A549 (cell line): ENCODE results near the gene EXT2. TPM values are rescaled to one million over a fixed set of nuclear protein-coding genes. Genes with fewer than 3 reads are reported as not detected.

Source experiments
- ATAC-seq, 2 experiments: fragments of 200-7000 bp in 1 of 2; fragments of >200 bp in 1 of 2; cut with Nextera tagmentation in 1 of 2; cut with Tn5 transposase in 1 of 2; 3 replicates each; pipeline versions ENCODE4 v1.8.0 to v1.9.1; 2018 to 2020; ENCODE audit warnings: mild to moderate bottlenecking in 1 of 2, moderate library complexity in 1 of 2
- CTCF ChIA-PET: fragments of 300-600 bp; sonication (Branson Sonifier 250); formaldehyde crosslinking; extraction: SDS; loops from one replicate; lab custom pipeline; 2021; ENCODE audit warnings: antibody characterized with exemption, inconsistent platforms; lab: Yijun Ruan, JAX
- POLR2A ChIA-PET: fragments of 350-600 bp; formaldehyde crosslinking; extraction: SDS; loops from one replicate; lab custom pipeline; 2021; ENCODE audit warnings: antibody characterized with exemption, inconsistent platforms; lab: Yijun Ruan, JAX
- DNase-seq, 2 experiments: peaks; one replicate each; pipeline versions ENCODE4 v3.0.0 to v3.0.0-alpha.2; 2011 to 2016; ENCODE audit warnings: low read depth in 1 of 2, low spot score in 1 of 2
- FAIRE-seq: peaks from 2 replicates; lab custom pipeline; 2011; peaks lifted over from hg19 to GRCh38; lab: Jason Lieb, UNC
- H3K27ac ChIP-seq, 2 experiments: fragments of >200 bp; sonication (Bioruptor Twin); formaldehyde crosslinking; 3 replicates each; pipeline ENCODE4 v1.5.1; 2016 to 2017
- H3K4me1 ChIP-seq: fragments of >200 bp; sonication (Bioruptor Twin); formaldehyde crosslinking; 3 replicates; pipeline ENCODE4 v1.6.1; 2016
- H3K4me2 ChIP-seq: fragments of >200 bp; sonication (Bioruptor Twin); formaldehyde crosslinking; 3 replicates; pipeline ENCODE4 v1.6.1; 2016
- H3K4me3 ChIP-seq: fragments of >200 bp; sonication (Bioruptor Twin); formaldehyde crosslinking; 3 replicates; pipeline ENCODE4 v1.5.1; 2016
- H3K9me3 ChIP-seq: fragments of >200 bp; sonication (Bioruptor Twin); formaldehyde crosslinking; 3 replicates; pipeline ENCODE4 v1.6.1; 2016
- BHLHE40 ChIP-seq: IDR thresholded peaks from 2 replicates; pipeline ENCODE4 v1.6.1; 2012; ENCODE audit warnings: low read depth, low read length, inconsistent platforms
- CHD2 ChIP-seq: fragments of 150-350 bp; IDR thresholded peaks from 2 replicates; pipeline ENCODE4 v1.6.1; 2014; ENCODE audit warnings: low read length; ENCODE audit not compliant: partially characterized antibody
- FOSL2 ChIP-seq, 2 experiments: fragments of 450-650 bp in 1 of 2; fragments of >200 bp in 1 of 2; sonication (Bioruptor Twin) in 1 of 2; formaldehyde crosslinking; IDR thresholded peaks; 2 replicates each; pipeline versions ENCODE4 v1.5.0 to v1.6.1; 2016 to 2020; ENCODE audit warnings: mild to moderate bottlenecking in 1 of 2, moderate library complexity in 1 of 2
- FOXS1 ChIP-seq: fragments of 250-450 bp; sonication (Bioruptor Pico); IDR thresholded peaks from 2 replicates; pipeline ENCODE4 v1.5.0; 2020; ENCODE audit warnings: mild to moderate bottlenecking, moderate library complexity
- HEYL ChIP-seq: fragments of 250-450 bp; sonication (Bioruptor Pico); IDR thresholded peaks from 2 replicates; pipeline ENCODE4 v1.8.0; 2021; ENCODE audit warnings: mild to moderate bottlenecking, moderate library complexity
- HOXB13 ChIP-seq: fragments of 250-450 bp; sonication (Bioruptor Pico); IDR thresholded peaks from 2 replicates; pipeline ENCODE4 v1.5.0; 2020; ENCODE audit warnings: low read depth, mild to moderate bottlenecking, moderate library complexity
- KDM1A ChIP-seq: fragments of 200-600 bp; sonication (generic); IDR thresholded peaks from 2 replicates; pipeline ENCODE4 v1.6.1; 2016; ENCODE audit warnings: low read depth, mild to moderate bottlenecking
- MAFK ChIP-seq: fragments of 450-650 bp; IDR thresholded peaks from 2 replicates; pipeline ENCODE4 v1.6.1; 2014; ENCODE audit not compliant: partially characterized antibody
- MYC ChIP-seq: IDR thresholded peaks from 2 replicates; pipeline ENCODE4 v1.6.1; 2012; ENCODE audit warnings: mild to moderate bottlenecking, inconsistent platforms, low read length, improper control_type of control experiment, borderline replicate concordance
- NFE2L2 ChIP-seq: fragments of 150-350 bp; conservative IDR thresholded peaks from 2 replicates; pipeline ENCODE4 v1.6.1; 2014; ENCODE audit warnings: low read length
- NR3C1 ChIP-seq: fragments of >200 bp; sonication (Bioruptor Twin); formaldehyde crosslinking; IDR thresholded peaks from 3 replicates; pipeline ENCODE4 v1.6.1; 2017
- POLR2AphosphoS2 ChIP-seq: conservative IDR thresholded peaks from 2 replicates; pipeline ENCODE4 v1.6.1; 2012; ENCODE audit warnings: low read length, improper control_type of control experiment, inconsistent platforms
- RFX5 ChIP-seq: fragments of 450-650 bp; IDR thresholded peaks from 2 replicates; pipeline ENCODE4 v1.7.1; 2014; ENCODE audit warnings: antibody characterized with exemption, mild to moderate bottlenecking, moderate library complexity
- RNF2 ChIP-seq: fragments of 200-600 bp; sonication (generic); IDR thresholded peaks from 2 replicates; pipeline ENCODE4 v1.6.1; 2016; ENCODE audit warnings: low read depth, mild to moderate bottlenecking, antibody characterized with exemption, moderate library complexity, borderline replicate concordance
- SMC3 ChIP-seq: fragments of >200 bp; sonication (Bioruptor Twin); formaldehyde crosslinking; IDR thresholded peaks from 3 replicates; pipeline ENCODE4 v1.6.1; 2018; ENCODE audit warnings: inconsistent platforms
- SREBF2 ChIP-seq: fragments of 450-650 bp; IDR thresholded peaks from 2 replicates; pipeline ENCODE4 v1.6.1; 2014; ENCODE audit warnings: mild to moderate bottlenecking, moderate library complexity
- ZC3H11A ChIP-seq: fragments of 450-650 bp; IDR thresholded peaks from 2 replicates; pipeline ENCODE4 v1.6.1; 2014; ENCODE audit warnings: antibody characterized with exemption, mild to moderate bottlenecking
- ZFP36 ChIP-seq: fragments of 450-650 bp; IDR thresholded peaks from 2 replicates; pipeline ENCODE4 v1.6.1; 2014; ENCODE audit warnings: borderline replicate concordance; ENCODE audit not compliant: partially characterized antibody
- WGBS: methylation state at CpG from one replicate; pipeline ENCODE4 v1.1.6; 2017; ENCODE audit errors: missing lambda C conversion rate; 5-methylcytosine and 5-hydroxymethylcytosine counted together
- polyA plus RNA-seq, 4 experiments: library from polyadenylated mRNA; depleted of rRNA in 3 of 4; stranded (reverse); fragments of >200 nt; fragmentation: RNase III in 1 of 4; extraction: RNeasy Plus Mini Kit Qiagen cat#74134 plus additional on column Dnase treatment in 1 of 4; gene quantifications; 2 replicates in 3 of 4; 3 replicates in 1 of 4; pipeline ENCODE4 v1.2.3, GENCODE V29; 2011 to 2017
- TF ChIP-seq, protein P1 (sequence below): fragments of 150-350 bp; IDR thresholded peaks from 2 replicates; pipeline ENCODE4 v1.6.1; 2014; ENCODE audit warnings: low read depth, mild to moderate bottlenecking, low read length
- TF ChIP-seq, protein P2 (sequence below): IDR thresholded peaks from 2 replicates; pipeline ENCODE4 v1.6.1; 2012; ENCODE audit warnings: low read depth, borderline replicate concordance
- TF ChIP-seq, protein P3 (sequence below): fragments of 450-650 bp; IDR thresholded peaks from 2 replicates; pipeline ENCODE4 v1.6.1; 2014; ENCODE audit warnings: antibody characterized with exemption
- TF ChIP-seq, protein P4 (sequence below): IDR thresholded peaks from 2 replicates; pipeline ENCODE4 v1.6.1; 2012

EXT2 gene
- polyA plus RNA-seq, 2 of the 4 experiments (the other 2 are of a cell fraction), result 56.5 to 77.3 TPM

DNA sequence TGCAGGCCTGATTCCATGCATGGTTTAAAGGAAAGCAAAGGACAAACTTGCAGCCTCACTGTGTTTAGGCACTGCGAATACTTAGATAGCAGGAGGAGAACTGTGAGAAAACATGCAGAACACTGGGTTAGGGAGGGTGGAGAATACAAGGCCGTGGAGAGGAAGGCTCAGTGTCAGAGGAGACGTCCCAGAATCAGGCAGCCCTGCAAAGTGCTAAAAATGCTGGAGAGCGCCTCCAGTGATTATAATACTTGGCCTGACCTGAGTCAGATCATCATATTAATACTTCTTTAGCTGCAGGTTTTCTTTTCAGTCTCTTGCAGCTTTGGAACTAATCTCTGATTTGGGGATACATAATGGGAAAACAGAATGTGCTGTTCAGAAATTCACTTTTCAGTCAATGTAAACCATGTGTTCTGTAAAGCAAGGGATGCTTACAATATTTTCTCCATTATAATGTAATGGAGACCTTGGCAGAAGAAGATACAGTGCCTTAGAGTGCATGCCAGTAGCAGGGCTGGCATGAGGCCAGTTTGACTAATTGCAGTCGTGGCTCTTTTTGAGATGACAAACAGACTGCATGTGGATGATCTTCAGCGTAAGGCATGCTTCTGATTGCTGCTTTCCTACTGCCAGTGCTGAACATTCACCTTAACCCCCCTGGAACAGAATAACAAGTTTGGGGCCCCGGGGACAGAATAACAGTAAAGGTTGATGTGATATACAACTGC lies 16.8 kb downstream of the EXT2 start:
- no peaks in the 10 kb centered on the region for H3K4me1 ChIP-seq
- ATAC-seq, result no peak
- CTCF ChIA-PET, result interaction anchor here (0.6 to 4.5 kb wide), 3 partner anchors 11 to 371 kb away, joined by 3 to 23 read pairs (median 23); partner anchors contain the start of gene EXT2
- POLR2A ChIA-PET, result no interaction called here
- H3K4me3 ChIP-seq, result no peak overlapping the region
- TF ChIP-seq, protein P1, sequence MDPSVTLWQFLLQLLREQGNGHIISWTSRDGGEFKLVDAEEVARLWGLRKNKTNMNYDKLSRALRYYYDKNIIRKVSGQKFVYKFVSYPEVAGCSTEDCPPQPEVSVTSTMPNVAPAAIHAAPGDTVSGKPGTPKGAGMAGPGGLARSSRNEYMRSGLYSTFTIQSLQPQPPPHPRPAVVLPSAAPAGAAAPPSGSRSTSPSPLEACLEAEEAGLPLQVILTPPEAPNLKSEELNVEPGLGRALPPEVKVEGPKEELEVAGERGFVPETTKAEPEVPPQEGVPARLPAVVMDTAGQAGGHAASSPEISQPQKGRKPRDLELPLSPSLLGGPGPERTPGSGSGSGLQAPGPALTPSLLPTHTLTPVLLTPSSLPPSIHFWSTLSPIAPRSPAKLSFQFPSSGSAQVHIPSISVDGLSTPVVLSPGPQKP, result no peak
- TF ChIP-seq ZC3H11A, result no peak
- no peak for TF ChIP-seq SREBF2
- no peak for TF ChIP-seq CHD2
- TF ChIP-seq FOXS1 (CRISPR knock-in tag), result no peak
- no peak for TF ChIP-seq ZFP36
- no peak for TF ChIP-seq BHLHE40
- no peak for TF ChIP-seq KDM1A
- no peak for TF ChIP-seq NR3C1
- TF ChIP-seq MAFK, result no peak
- TF ChIP-seq RFX5, result no peak
- no peak for TF ChIP-seq HOXB13 (CRISPR knock-in tag)
- TF ChIP-seq NFE2L2, result no peak
- TF ChIP-seq POLR2AphosphoS2, result no peak
- TF ChIP-seq, all 56 proteins: peak for 0
- FAIRE-seq (no peak), DNase-seq (no peak)
- Histone ChIP-seq H3K27ac (no peak overlapping the region), H3K9me3 (no peaks in the 10 kb centered on the region), H3K4me2 (no peak overlapping the region)
- WGBS, result 82% methylated on average over 7 of the region's 7 CpGs

DNA sequence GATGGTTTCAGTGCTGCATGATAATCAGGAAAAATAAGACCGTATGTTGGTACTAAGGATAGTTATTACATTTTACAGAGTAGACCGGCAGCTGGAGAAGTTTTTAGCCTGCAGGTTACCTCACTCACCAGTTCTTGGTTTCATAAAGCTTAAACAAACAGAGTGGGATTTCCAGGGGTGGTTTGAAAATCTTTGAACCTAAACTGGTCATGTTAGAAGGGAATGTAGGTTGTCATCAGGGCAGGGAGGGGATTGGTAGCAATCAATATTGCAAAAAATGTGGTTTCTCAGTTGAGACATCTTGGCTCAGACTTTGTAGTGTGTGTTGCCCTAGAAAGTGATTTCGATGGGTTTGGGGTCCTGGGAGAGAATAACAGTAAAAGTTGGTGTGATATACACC lies 17.5 kb downstream of the EXT2 start:
- ChIA-PET CTCF (interaction anchor here (1.4 to 4.5 kb wide), 2 partner anchors 8 to 18 kb away, joined by 4 to 23 read pairs; partner anchors contain the start of gene EXT2), POLR2A (no interaction called here)
- no peak for FAIRE-seq
- Histone ChIP-seq H3K4me2 (no peak overlapping the region), H3K4me1 (no peaks in the 10 kb centered on the region), H3K4me3 (no peak overlapping the region), H3K27ac (no peak overlapping the region), H3K9me3 (no peaks in the 10 kb centered on the region)
- WGBS, result 85% methylated on average over 3 of the region's 3 CpGs
- ATAC-seq, result no peak
- DNase-seq, result no peak
- TF ChIP-seq KDM1A, result no peak
- TF ChIP-seq, protein P2, sequence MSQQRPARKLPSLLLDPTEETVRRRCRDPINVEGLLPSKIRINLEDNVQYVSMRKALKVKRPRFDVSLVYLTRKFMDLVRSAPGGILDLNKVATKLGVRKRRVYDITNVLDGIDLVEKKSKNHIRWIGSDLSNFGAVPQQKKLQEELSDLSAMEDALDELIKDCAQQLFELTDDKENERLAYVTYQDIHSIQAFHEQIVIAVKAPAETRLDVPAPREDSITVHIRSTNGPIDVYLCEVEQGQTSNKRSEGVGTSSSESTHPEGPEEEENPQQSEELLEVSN, result no peak
- no peak for TF ChIP-seq HEYL (CRISPR knock-in tag)

DNA sequence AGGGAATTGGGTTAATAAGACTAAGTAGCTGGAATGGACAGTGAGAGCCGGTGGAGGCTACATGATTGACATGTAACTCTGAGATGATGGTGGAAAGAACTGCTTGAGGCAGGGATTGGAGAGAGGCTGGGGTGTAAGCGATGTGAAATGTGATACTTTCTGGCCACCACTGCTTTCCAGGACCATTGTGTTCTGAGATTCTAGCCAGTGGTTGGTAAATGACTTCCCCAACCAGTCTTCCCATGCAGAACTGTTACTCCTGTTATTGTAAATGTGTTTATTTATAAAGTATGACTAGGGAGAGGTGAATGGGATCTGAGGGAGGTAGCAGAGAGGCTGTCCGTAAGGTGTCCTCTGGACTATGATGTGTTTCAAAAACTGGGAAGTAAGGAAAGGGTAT lies 18.1 kb downstream of the EXT2 start:
- DNase-seq (no peak), FAIRE-seq (no peak), ATAC-seq (no peak)
- WGBS, result 97% methylated on average over 3 of the region's 3 CpGs
- H3K4me1 ChIP-seq, result no peaks in the 10 kb centered on the region
- CTCF ChIA-PET, result interaction anchor here (1.4 to 4.5 kb wide), 3 partner anchors 9 to 39 kb away, joined by 3 to 23 read pairs (median 4); partner anchors contain the start of gene EXT2
- no peak overlapping the region for H3K27ac ChIP-seq
- no peak overlapping the region for H3K4me3 ChIP-seq
- POLR2A ChIA-PET, result no interaction called here
- TF ChIP-seq, protein P3, sequence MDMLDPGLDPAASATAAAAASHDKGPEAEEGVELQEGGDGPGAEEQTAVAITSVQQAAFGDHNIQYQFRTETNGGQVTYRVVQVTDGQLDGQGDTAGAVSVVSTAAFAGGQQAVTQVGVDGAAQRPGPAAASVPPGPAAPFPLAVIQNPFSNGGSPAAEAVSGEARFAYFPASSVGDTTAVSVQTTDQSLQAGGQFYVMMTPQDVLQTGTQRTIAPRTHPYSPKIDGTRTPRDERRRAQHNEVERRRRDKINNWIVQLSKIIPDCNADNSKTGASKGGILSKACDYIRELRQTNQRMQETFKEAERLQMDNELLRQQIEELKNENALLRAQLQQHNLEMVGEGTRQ, result no peak
- TF ChIP-seq CHD2, result no peak
- TF ChIP-seq RNF2, result no peak
- TF ChIP-seq HEYL (CRISPR knock-in tag), result no peak
- no peak for TF ChIP-seq FOSL2 (IDR thresholded peaks at IDR 0.05)
- TF ChIP-seq FOSL2 (CRISPR knock-in tag; IDR thresholded peaks at IDR 0.05), result no peak
- no peak for TF ChIP-seq MYC
- no peak for TF ChIP-seq KDM1A
- no peak for TF ChIP-seq SMC3
- TF ChIP-seq RFX5, result no peak
- TF ChIP-seq FOXS1 (CRISPR knock-in tag), result no peak
- TF ChIP-seq, protein P4, sequence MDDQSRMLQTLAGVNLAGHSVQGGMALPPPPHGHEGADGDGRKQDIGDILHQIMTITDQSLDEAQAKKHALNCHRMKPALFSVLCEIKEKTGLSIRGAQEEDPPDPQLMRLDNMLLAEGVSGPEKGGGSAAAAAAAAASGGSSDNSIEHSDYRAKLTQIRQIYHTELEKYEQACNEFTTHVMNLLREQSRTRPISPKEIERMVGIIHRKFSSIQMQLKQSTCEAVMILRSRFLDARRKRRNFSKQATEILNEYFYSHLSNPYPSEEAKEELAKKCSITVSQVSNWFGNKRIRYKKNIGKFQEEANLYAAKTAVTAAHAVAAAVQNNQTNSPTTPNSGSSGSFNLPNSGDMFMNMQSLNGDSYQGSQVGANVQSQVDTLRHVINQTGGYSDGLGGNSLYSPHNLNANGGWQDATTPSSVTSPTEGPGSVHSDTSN, result no peak
- TF ChIP-seq, all 56 proteins: peak for 0
- H3K9me3 ChIP-seq, result no peaks in the 10 kb centered on the region
- H3K4me2 ChIP-seq, result no peak overlapping the region
